Thyroid gland (tissue), 4 donors: ENCODE results near the gene FAM83B. TPM values are rescaled to one million over a fixed set of nuclear protein-coding genes. Genes with fewer than 3 reads are reported as not detected.

Experiments used
- DNase-seq, 2 donors: peaks; one replicate each; pipeline ENCODE4 v3.0.0-alpha.2; 2019
- H3K27ac ChIP-seq, 3 donors: fragments of 200-600 bp; sonication (generic); 1 replicate in 2 of 3; 2 replicates in 1 of 3; pipeline ENCODE4 v1.5.1; 2016 to 2019; ENCODE audit warnings: mild to moderate bottlenecking in 1 of 3, moderate library complexity in 1 of 3
- H3K27me3 ChIP-seq: fragments of 200-600 bp; sonication (generic); one replicate; pipeline ENCODE4 v1.5.1; 2019
- H3K36me3 ChIP-seq, 2 donors: fragments of 200-600 bp; sonication (generic); one replicate each; pipeline ENCODE4 v1.5.1; 2016 to 2019
- H3K4me1 ChIP-seq, 2 donors: fragments of 200-600 bp; sonication (generic); one replicate each; pipeline ENCODE4 v1.5.1; 2017 to 2019
- H3K4me3 ChIP-seq, 3 donors: fragments of 200-600 bp; sonication (generic); replicated peaks in 1 of 3; 1 replicate in 2 of 3; 2 replicates in 1 of 3; pipeline ENCODE4 v1.5.1; 2016; ENCODE audit warnings: mild to moderate bottlenecking in 1 of 3
- H3K9me3 ChIP-seq: fragments of 200-600 bp; sonication (generic); one replicate; pipeline ENCODE4 v1.5.1; 2017
- CTCF ChIP-seq, 6 experiments: fragments of 200-600 bp in 3 of 6; fragments of 450-650 bp in 3 of 6; sonication (generic) in 3 of 6; IDR thresholded peaks; one replicate each; pipeline ENCODE4 v1.5.1; 2016 to 2019; ENCODE audit warnings: antibody characterized with exemption in 6 of 6, mild to moderate bottlenecking in 2 of 6, inconsistent platforms in 1 of 6, moderate library complexity in 1 of 6
- POLR2A ChIP-seq, 2 donors: fragments of 450-650 bp; IDR thresholded peaks; one replicate each; pipeline ENCODE4 v1.6.1; 2017; ENCODE audit warnings: antibody characterized with exemption in 2 of 2, mild to moderate bottlenecking in 2 of 2, moderate library complexity in 1 of 2
- WGBS, 2 donors: methylation state at CpG; one replicate each; pipeline ENCODE4 v1.1.5; 2017; 5-methylcytosine and 5-hydroxymethylcytosine counted together
- intact Hi-C: fragments of 100-400 bp; cut with DNase I; formaldehyde crosslinking; loops from one replicate; pipeline ENCODE4 v1.15.1; 2023
- total RNA-seq, 4 donors: library from RNA; depleted of rRNA; stranded (reverse); fragments of >200 nt; gene quantifications; one replicate each; pipeline ENCODE4 v1.2.3, GENCODE V29; 2016

Gene FAM83B
- total RNA-seq, 4 donors from 2014 or later: 20.3 to 29.9 (median 23.5) TPM

GRCh38 chr6:54981276-54981609 lies 134.7 kb downstream of the FAM83B start:
- TF ChIP-seq CTCF (IDR thresholded peaks at IDR 0.05) (no peak), POLR2A (IDR thresholded peaks at IDR 0.05) (no peak)

GRCh38 chr6:54981647-54982046 lies 135.1 kb downstream of the FAM83B start:
- Histone ChIP-seq H3K4me3 (no peak overlapping the region), H3K27me3 (no peaks in the 10 kb centered on the region), H3K36me3 (no peaks in the 10 kb centered on the region), H3K4me1 (no peaks in the 10 kb centered on the region), H3K9me3 (no peaks in the 10 kb centered on the region), H3K27ac (no peak overlapping the region)
- WGBS, 2 donors: 80 to 86% methylated on average over 3 of the region's 3 CpGs
- TF ChIP-seq POLR2A (IDR thresholded peaks at IDR 0.05): no peak
- no peak for TF ChIP-seq CTCF (IDR thresholded peaks at IDR 0.05)
- intact Hi-C loops: no loop called here
- DNase-seq: no peak

More at GRCh38 chr6:54981276-54981609, 134.7 kb downstream of the FAM83B start:
- no peak overlapping the region for H3K27ac ChIP-seq
- H3K36me3 ChIP-seq: no peaks in the 10 kb centered on the region
- intact Hi-C loops: no loop called here
- H3K9me3 ChIP-seq: no peaks in the 10 kb centered on the region
- H3K4me3 ChIP-seq: no peak overlapping the region
- 94 to 95% methylated on average over 2 of the region's 2 CpGs for WGBS, 2 donors
- no peak for DNase-seq
- no peaks in the 10 kb centered on the region for H3K27me3 ChIP-seq
- H3K4me1 ChIP-seq: no peaks in the 10 kb centered on the region

- no peak for TF ChIP-seq POLR2A (IDR thresholded peaks at IDR 0.05)
- no peak for TF ChIP-seq CTCF (IDR thresholded peaks at IDR 0.05)
- DNase-seq: no peak
- H3K27ac ChIP-seq: no peak overlapping the region
- H3K27me3 ChIP-seq: no peaks in the 10 kb centered on the region
- peaks cover 12 to 16% of the 10 kb centered on the region in 2 donors for H3K4me1 ChIP-seq
- H3K9me3 ChIP-seq: no peaks in the 10 kb centered on the region
- H3K36me3 ChIP-seq: no peaks in the 10 kb centered on the region
- intact Hi-C loops: no loop called here
- no peak overlapping the region for H3K4me3 ChIP-seq
Measured at GRCh38 chr6:54987633-54988290, 141.2 kb downstream of the FAM83B start.

- Histone ChIP-seq H3K36me3 (no peaks in the 10 kb centered on the region), H3K4me1 (peaks cover 12 to 16% of the 10 kb centered on the region in 2 donors), H3K27me3 (no peaks in the 10 kb centered on the region), H3K4me3 (no peak overlapping the region), H3K9me3 (no peaks in the 10 kb centered on the region), H3K27ac (no peak overlapping the region)
- intact Hi-C loops: no loop called here
- no peak for DNase-seq
- TF ChIP-seq POLR2A (IDR thresholded peaks at IDR 0.05) (no peak), CTCF (IDR thresholded peaks at IDR 0.05) (no peak)
Measured at GRCh38 chr6:54988576-54988975, 142.0 kb downstream of the FAM83B start.

- H3K4me1 ChIP-seq: peaks cover 12 to 16% of the 10 kb centered on the region in 2 donors
- H3K27ac ChIP-seq: peak overlapping the region; percentile 41 to 63 (median 58)
- no peak overlapping the region for H3K4me3 ChIP-seq
- H3K27me3 ChIP-seq: no peaks in the 10 kb centered on the region
- H3K36me3 ChIP-seq: no peaks in the 10 kb centered on the region
- intact Hi-C loops: no loop called here
- whole genome bisulfite sequencing, 2 donors: 4 to 21% methylated on average over 3 of the region's 3 CpGs
- DNase-seq: no peak
- H3K9me3 ChIP-seq: no peaks in the 10 kb centered on the region
- TF ChIP-seq CTCF (IDR thresholded peaks at IDR 0.05) (no peak), POLR2A (IDR thresholded peaks at IDR 0.05) (no peak)
Measured at GRCh38 chr6:54990001-54990400, 143.4 kb downstream of the FAM83B start.
